ENCODE results near the gene TUFT1.

DNA sequence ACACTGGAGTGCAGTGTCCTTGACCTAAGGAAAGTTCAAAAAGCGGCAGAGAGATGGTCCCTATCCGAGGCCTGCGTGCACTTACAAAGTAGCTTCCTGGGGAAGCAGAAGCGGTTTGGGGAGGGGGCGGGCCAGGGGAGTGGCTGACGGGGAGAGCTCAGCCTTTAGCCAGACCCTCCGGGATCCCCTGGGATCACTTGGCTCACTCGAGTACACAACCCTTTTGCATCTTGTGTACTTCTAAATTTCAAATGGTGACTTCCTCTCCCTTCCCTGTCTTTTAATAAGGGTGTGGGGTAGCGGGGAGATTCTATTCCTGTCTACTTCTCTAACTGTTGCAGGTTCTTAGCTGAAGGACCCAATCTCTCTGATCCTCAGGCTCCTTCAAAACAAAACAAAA is 53.6 kb downstream of the TUFT1 start:
- TF ChIP-seq, protein P1, sequence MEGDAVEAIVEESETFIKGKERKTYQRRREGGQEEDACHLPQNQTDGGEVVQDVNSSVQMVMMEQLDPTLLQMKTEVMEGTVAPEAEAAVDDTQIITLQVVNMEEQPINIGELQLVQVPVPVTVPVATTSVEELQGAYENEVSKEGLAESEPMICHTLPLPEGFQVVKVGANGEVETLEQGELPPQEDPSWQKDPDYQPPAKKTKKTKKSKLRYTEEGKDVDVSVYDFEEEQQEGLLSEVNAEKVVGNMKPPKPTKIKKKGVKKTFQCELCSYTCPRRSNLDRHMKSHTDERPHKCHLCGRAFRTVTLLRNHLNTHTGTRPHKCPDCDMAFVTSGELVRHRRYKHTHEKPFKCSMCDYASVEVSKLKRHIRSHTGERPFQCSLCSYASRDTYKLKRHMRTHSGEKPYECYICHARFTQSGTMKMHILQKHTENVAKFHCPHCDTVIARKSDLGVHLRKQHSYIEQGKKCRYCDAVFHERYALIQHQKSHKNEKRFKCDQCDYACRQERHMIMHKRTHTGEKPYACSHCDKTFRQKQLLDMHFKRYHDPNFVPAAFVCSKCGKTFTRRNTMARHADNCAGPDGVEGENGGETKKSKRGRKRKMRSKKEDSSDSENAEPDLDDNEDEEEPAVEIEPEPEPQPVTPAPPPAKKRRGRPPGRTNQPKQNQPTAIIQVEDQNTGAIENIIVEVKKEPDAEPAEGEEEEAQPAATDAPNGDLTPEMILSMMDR (IDR thresholded peaks at IDR 0.05; ENCODE audit: poor library complexity): no peak
- no peak for TF ChIP-seq EZH2 (IDR thresholded peaks at IDR 0.05; ENCODE audit: borderline replicate concordance)
